ENCODE data around the gene YEATS4.

The YEATS4 gene

DNA sequence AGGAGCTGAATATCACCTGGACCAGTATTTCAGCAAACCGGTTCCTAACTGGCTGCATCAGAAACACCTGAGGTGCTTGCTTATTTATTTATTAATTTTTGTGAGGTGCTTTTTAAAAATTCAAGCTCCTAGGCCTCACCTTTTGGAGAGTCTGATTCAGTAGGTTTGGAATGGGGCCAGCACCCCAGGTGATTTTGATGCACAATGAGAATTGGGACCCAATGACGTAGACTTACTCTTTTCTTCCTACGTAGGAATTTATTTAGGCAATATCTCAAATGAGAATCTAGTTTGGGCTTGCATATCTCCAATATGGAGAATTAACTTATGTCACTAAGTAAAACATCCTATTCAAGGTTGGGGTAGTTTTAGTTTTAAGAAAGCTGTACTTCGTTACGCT, 7.3 kb downstream of the YEATS4 start:
- TF ChIP-seq EGR1 (IDR thresholded peaks at IDR 0.05): no peak
- peak; percentile 51; the same call in 1 of the 2 replicates for TF ChIP-seq NFIC (IDR thresholded peaks at IDR 0.05)

DNA sequence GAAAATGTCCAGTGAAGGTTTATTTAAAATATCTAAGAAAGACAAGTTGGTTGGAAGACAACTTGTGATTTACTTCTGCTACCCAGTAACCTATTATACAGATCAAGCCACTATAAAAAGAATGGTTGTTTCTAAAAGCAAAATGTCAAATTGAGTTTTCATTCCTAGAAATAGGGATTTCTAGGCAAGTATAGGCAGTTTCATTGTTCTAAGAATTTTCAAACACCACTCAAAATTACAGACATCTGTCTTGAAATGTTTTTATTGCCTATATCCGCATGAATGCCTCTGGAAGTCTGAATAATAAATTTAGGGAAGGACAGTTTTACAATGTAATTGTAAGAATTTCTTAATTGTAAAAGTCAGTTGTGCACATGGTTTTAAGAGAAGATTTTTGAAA, 8.6 kb downstream of the YEATS4 start:
- TF ChIP-seq RAD21 (IDR thresholded peaks at IDR 0.05; ENCODE audit: low read depth): no peak
- TF ChIP-seq CEBPB (IDR thresholded peaks at IDR 0.05): no peak
- TF ChIP-seq, protein P1, sequence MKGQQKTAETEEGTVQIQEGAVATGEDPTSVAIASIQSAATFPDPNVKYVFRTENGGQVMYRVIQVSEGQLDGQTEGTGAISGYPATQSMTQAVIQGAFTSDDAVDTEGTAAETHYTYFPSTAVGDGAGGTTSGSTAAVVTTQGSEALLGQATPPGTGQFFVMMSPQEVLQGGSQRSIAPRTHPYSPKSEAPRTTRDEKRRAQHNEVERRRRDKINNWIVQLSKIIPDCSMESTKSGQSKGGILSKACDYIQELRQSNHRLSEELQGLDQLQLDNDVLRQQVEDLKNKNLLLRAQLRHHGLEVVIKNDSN (IDR thresholded peaks at IDR 0.05): no peak
- TF ChIP-seq EP300 (IDR thresholded peaks at IDR 0.05; ENCODE audit: borderline replicate concordance): no peak
- TF ChIP-seq YY1 (IDR thresholded peaks at IDR 0.05; ENCODE audit: low read depth): no peak
- TF ChIP-seq, protein P2, sequence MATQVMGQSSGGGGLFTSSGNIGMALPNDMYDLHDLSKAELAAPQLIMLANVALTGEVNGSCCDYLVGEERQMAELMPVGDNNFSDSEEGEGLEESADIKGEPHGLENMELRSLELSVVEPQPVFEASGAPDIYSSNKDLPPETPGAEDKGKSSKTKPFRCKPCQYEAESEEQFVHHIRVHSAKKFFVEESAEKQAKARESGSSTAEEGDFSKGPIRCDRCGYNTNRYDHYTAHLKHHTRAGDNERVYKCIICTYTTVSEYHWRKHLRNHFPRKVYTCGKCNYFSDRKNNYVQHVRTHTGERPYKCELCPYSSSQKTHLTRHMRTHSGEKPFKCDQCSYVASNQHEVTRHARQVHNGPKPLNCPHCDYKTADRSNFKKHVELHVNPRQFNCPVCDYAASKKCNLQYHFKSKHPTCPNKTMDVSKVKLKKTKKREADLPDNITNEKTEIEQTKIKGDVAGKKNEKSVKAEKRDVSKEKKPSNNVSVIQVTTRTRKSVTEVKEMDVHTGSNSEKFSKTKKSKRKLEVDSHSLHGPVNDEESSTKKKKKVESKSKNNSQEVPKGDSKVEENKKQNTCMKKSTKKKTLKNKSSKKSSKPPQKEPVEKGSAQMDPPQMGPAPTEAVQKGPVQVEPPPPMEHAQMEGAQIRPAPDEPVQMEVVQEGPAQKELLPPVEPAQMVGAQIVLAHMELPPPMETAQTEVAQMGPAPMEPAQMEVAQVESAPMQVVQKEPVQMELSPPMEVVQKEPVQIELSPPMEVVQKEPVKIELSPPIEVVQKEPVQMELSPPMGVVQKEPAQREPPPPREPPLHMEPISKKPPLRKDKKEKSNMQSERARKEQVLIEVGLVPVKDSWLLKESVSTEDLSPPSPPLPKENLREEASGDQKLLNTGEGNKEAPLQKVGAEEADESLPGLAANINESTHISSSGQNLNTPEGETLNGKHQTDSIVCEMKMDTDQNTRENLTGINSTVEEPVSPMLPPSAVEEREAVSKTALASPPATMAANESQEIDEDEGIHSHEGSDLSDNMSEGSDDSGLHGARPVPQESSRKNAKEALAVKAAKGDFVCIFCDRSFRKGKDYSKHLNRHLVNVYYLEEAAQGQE (IDR thresholded peaks at IDR 0.05; ENCODE audit: low read depth): no peak
- no peak for TF ChIP-seq FOXM1 (IDR thresholded peaks at IDR 0.05; ENCODE audit: borderline replicate concordance, low read depth)
- TF ChIP-seq, protein P3, sequence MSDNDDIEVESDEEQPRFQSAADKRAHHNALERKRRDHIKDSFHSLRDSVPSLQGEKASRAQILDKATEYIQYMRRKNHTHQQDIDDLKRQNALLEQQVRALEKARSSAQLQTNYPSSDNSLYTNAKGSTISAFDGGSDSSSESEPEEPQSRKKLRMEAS (IDR thresholded peaks at IDR 0.05): no peak
- TF ChIP-seq TCF12 (IDR thresholded peaks at IDR 0.05; ENCODE audit: low read depth): no peak
- TF ChIP-seq EGR1 (IDR thresholded peaks at IDR 0.05): no peak
- TF ChIP-seq NFIC (IDR thresholded peaks at IDR 0.05): no peak

DNA sequence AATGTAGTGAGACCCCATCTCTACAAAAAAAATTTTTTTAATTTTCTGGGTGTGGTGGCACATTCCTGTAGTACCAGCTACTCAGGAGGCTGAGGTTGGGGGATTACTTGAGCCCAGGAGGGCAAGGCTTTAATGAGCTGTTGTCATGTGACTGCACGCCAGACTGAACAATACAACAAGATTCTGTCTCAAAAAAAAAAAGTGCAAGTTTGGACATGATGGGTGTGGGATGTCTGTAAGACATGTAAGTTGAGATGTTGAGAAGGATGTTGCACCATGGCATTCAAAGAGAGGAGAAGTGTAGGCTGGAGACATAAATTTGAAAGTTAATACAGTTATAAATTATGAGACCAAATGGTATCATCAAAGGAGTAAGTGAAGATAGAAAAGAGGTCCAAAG, 23.5 kb downstream of the YEATS4 start:
- TF ChIP-seq YY1 (IDR thresholded peaks at IDR 0.05; ENCODE audit: low read depth) (no peak), EP300 (IDR thresholded peaks at IDR 0.05; ENCODE audit: borderline replicate concordance) (no peak), ZBTB7A (IDR thresholded peaks at IDR 0.05; ENCODE audit: low read depth) (no peak), CEBPB (IDR thresholded peaks at IDR 0.05) (no peak), FOXM1 (IDR thresholded peaks at IDR 0.05; ENCODE audit: borderline replicate concordance, low read depth) (no peak), RAD21 (IDR thresholded peaks at IDR 0.05; ENCODE audit: low read depth) (no peak), TCF12 (IDR thresholded peaks at IDR 0.05; ENCODE audit: low read depth) (no peak), TEAD4 (IDR thresholded peaks at IDR 0.05) (no peak)
- TF ChIP-seq, protein P3 (IDR thresholded peaks at IDR 0.05): no peak
- TF ChIP-seq, protein P1 (IDR thresholded peaks at IDR 0.05): no peak
- TF ChIP-seq, protein P2 (IDR thresholded peaks at IDR 0.05; ENCODE audit: low read depth): no peak

DNA sequence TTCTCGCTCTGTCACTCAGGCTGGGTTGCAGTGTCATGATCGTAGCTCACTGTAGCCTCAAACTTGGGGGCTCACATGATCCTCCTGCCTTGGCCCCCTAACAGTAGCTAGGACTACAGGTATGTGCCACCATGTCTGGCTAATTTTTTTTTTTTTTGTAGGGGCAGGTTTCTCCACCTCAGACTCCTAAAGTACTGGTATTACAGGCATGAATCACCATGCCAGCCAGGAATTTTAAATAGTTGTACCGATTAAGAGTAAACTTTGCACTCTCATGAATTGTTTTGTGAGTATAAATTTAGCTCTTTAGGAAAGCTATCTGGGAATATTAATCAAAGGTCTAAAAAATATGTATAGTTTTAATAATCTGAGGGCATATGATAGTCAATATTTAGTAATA, 25.5 kb downstream of the YEATS4 start:
- no peak for TF ChIP-seq EGR1 (IDR thresholded peaks at IDR 0.05)
- TF ChIP-seq YY1 (IDR thresholded peaks at IDR 0.05; ENCODE audit: low read depth): no peak

DNA sequence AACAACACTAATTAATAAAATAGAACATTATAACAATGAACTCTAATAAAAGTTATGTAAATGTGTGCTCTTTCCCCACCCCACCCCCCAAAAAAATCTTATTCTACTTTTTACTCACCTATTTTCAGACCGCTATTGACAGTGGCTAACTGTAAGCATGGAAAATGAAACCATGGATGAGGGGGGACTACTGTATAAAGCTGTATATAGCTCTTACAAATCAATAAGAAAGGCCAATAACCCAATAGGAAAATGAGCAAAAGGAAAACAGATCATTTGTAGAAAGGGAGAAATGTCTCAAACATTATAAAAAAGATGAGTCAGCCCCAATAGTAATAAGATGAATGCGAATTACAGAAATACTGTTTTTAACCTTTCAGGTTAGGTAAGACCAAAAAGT, 27.4 kb downstream of the YEATS4 start:
- TF ChIP-seq CEBPB (IDR thresholded peaks at IDR 0.05) (no peak), FOXM1 (IDR thresholded peaks at IDR 0.05; ENCODE audit: borderline replicate concordance, low read depth) (no peak), ZBTB7A (IDR thresholded peaks at IDR 0.05; ENCODE audit: low read depth) (no peak)

DNA sequence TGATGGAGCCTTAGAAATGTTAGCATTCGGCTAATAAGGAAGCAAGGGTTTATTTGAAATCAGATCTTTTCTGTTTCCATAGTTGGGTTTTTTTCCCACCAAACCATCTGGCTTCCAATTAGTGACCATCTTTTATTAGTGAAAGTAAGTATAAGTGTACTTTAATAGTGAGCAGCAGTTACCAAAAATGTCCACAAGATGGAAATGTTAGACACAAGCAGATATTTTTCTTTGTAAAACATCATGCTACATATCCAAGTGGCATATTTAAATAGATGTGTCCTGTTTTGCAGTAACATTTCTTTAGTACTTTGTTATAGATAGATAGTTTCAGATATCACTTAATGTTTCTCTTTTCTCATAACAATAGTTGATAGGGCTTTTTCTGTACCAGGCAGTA, 28.8 kb downstream of the YEATS4 start:
- no peak for TF ChIP-seq FOXM1 (IDR thresholded peaks at IDR 0.05; ENCODE audit: borderline replicate concordance, low read depth)
- peak; percentile 59 for TF ChIP-seq RAD21 (IDR thresholded peaks at IDR 0.05; ENCODE audit: low read depth)
- TF ChIP-seq TEAD4 (IDR thresholded peaks at IDR 0.05): no peak

DNA sequence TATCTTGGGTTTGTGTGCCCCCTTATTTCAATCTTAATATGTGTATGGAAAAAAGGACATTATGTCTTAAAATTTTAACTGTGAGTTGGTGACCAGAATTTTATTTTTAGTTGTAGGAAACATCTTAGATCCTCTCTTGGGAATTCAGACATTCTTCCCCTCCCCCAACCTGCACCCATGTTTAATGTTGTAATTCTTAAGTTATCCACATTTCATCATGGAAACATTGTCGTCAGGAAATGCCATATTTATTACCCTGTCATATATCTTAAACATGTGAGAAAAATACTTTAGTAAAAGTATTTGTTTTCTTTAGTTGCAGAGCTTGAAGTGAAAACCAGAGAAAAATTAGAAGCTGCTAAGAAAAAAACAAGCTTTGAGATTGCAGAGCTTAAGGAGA, 30.3 kb downstream of the YEATS4 start:
- TF ChIP-seq RAD21 (IDR thresholded peaks at IDR 0.05; ENCODE audit: low read depth) (no peak), CREB1 (IDR thresholded peaks at IDR 0.05; ENCODE audit: low read depth) (no peak), YY1 (IDR thresholded peaks at IDR 0.05; ENCODE audit: low read depth) (no peak), EGR1 (IDR thresholded peaks at IDR 0.05) (no peak), NFIC (IDR thresholded peaks at IDR 0.05) (no peak), TEAD4 (IDR thresholded peaks at IDR 0.05) (no peak), TCF12 (IDR thresholded peaks at IDR 0.05; ENCODE audit: low read depth) (no peak), CEBPB (IDR thresholded peaks at IDR 0.05) (no peak), EP300 (IDR thresholded peaks at IDR 0.05; ENCODE audit: borderline replicate concordance) (no peak), FOXM1 (IDR thresholded peaks at IDR 0.05; ENCODE audit: borderline replicate concordance, low read depth) (no peak), ZBTB7A (IDR thresholded peaks at IDR 0.05; ENCODE audit: low read depth) (no peak), TAF1 (IDR thresholded peaks at IDR 0.05; ENCODE audit: low read depth) (no peak)
- TF ChIP-seq, protein P1 (IDR thresholded peaks at IDR 0.05): no peak
- TF ChIP-seq, protein P2 (IDR thresholded peaks at IDR 0.05; ENCODE audit: low read depth): no peak
- TF ChIP-seq, protein P3 (IDR thresholded peaks at IDR 0.05): no peak

Data from Ishikawa (cell line).